ENCODE data around the gene PRLR. TPM values are rescaled to one million over a fixed set of nuclear protein-coding genes. Genes with fewer than 3 reads are reported as not detected.

Gene PRLR
- total RNA-seq, 3 donors from 2014 or later: 0.19 to 0.25 (median 0.24) TPM

DNA sequence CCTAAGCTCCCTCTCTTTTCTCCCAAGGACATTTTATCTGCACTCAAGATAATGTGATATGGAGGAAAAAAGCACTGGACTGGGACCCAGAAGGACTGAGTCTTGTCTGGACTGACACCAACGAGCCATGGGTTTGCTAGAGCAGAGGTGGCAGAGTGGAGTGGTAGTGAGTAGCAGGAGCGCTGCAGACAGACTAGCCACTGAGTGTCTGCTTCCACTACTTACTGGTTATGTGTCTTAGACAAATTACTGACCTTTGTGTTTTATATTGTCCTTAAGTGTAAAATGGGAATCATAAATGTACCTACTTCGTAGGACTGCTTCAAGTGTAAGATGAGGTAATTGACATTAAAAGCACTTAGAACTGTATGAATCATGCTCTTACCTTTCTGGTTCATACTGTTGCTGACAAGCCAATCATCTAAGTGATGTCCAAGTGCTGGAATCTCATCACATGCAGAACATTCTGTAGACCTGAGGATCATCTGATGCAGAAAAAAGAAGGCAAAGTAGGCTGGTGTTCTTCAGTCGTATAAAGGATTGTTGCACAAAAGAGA is 12.5 kb upstream of the PRLR start:
- no peaks in the 10 kb centered on the region for H3K4me1 Mint-ChIP-seq (ENCODE audit: low read depth)
- H3K4me3 Mint-ChIP-seq: no peak overlapping the region

DNA sequence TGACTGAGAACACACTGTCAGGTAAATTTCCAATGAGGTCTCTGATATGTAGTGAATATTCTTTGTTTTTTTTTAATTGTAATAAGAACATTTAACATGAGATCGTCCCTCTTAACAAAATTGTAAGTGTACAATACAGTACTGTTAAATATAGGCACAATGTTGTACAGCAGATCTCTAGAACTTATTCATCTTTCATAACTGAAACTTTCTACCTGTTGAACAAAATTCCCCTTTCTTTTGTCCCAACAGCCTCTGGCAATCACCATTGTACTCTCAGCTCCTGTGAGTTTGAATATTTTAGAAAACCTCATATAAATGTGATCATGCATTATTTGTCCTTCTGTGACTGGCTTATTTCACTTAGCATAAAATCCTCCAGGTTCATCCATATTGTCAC is 10.6 kb upstream of the PRLR start:
- no peak overlapping the region for H3K4me3 Mint-ChIP-seq
- H3K27me3 Mint-ChIP-seq (ENCODE audit: low read depth): no peaks in the 10 kb centered on the region
- no peak for ATAC-seq
- DNase-seq: no peak
- no peaks in the 10 kb centered on the region for H3K4me1 Mint-ChIP-seq (ENCODE audit: low read depth)
- H3K9me3 Mint-ChIP-seq: no peaks in the 10 kb centered on the region
- no peaks in the 10 kb centered on the region for H3K36me3 Mint-ChIP-seq (ENCODE audit: insufficient read depth)

More for the DNA sequence above, 12.5 kb upstream of the PRLR start:
- Mint-ChIP-seq H3K36me3 (ENCODE audit: insufficient read depth) (no peaks in the 10 kb centered on the region), H3K27me3 (ENCODE audit: low read depth) (no peaks in the 10 kb centered on the region), H3K9me3 (no peaks in the 10 kb centered on the region)
- ATAC-seq (no peak), DNase-seq (no peak)

DNA sequence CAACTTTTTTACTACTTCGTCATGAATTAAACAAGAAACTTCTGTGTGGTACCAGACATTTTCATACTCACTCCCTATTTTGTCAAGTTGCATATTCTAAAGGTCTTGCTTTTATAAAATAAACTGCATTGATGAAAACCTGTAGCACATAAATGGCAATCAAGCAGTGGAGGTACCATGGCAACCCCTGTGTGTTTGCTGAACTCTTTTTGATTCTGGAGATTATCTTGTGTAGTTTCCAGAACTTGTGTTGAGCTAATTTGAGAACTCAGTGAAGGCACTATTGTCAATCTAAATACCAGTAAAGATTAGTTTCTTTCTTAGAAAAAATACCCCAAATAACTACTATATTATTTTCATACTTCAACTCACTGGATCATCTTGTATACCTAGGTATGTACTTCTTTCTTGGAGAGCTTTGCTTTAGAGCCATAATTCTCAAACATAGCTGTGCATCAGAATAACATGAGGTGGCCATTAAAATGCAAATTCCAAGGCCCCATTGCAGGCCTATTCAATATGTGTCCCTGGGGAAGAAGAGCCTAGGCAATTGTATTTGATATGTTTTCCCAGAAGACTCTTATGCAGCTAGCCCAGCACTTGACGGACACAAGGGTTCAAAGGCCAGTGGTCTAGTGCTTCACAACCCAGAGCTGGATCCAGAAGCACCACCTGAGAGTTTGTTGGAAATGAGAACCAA is 9.8 kb upstream of the PRLR start:
- ATAC-seq (no peak), DNase-seq (no peak)
- Mint-ChIP-seq H3K9me3 (no peaks in the 10 kb centered on the region), H3K4me3 (no peak overlapping the region), H3K4me1 (ENCODE audit: low read depth) (no peaks in the 10 kb centered on the region), H3K36me3 (ENCODE audit: insufficient read depth) (no peaks in the 10 kb centered on the region), H3K27me3 (ENCODE audit: low read depth) (no peaks in the 10 kb centered on the region)

DNA sequence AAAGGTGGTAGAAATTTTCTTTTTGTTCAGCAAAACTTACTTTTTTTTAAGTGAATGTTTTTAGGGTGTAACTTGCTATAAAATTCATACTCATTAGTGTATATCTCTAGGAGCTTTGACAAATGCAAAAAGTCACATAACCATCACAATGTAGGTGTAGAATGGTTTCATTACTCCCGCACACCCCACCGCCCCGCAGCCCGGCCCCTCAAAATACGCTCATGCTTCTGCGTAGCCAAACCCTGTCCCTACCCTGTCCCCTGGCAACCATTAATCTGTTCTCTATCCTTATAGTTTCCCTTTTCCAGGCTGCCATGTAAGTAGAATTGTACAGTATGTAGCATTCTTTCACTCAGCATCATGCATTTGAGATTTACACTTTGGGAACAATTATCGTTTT is 9.2 kb upstream of the PRLR start:
- Mint-ChIP-seq H3K4me1 (ENCODE audit: low read depth) (no peaks in the 10 kb centered on the region), H3K36me3 (ENCODE audit: insufficient read depth) (no peaks in the 10 kb centered on the region), H3K27me3 (ENCODE audit: low read depth) (no peaks in the 10 kb centered on the region), H3K9me3 (no peaks in the 10 kb centered on the region), H3K4me3 (no peak overlapping the region)
- DNase-seq (no peak), ATAC-seq (no peak)

DNA sequence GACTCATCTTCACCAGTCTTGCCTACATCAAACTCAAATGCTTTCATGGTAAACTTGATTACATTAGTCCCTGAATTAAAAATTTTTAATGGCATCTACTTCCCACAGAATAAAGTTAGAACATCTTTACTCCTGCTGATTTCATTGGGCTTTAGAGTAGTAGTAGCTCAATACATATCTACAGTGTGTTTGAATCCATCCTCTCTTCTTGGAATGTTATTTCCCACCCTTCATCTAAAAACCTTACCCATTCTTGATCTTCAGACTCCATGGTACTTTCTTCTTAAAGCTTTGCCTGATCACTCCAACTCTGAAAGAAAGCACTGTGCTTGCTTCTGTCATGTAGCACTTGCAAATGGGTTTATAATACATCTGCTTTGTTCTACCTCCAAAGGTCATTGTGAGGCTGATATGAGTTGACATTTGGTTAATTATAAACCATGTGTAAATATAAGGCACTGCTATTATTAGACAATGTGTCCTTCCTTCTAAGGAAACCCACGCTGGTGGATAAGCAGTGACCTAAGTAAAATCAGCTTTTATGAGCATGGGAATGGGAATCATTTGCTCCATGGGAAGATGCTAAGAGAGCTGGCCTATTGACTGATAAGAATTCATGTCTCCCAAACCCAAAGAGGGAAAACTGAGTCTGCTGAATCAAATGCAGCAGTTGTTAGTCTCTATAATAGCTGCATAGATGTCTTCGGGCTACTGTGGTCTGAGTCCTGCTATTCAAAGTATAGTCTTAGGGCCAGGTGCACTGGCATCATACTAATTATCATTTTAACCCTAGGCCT is 7.5 kb upstream of the PRLR start:
- ATAC-seq (no peak), DNase-seq (no peak)
- H3K9me3 Mint-ChIP-seq: no peaks in the 10 kb centered on the region
- no peaks in the 10 kb centered on the region for H3K36me3 Mint-ChIP-seq (ENCODE audit: insufficient read depth)
- H3K4me1 Mint-ChIP-seq (ENCODE audit: low read depth): no peaks in the 10 kb centered on the region
- H3K4me3 Mint-ChIP-seq: no peak overlapping the region
- peaks cover 4% of the 10 kb centered on the region for H3K27me3 Mint-ChIP-seq (ENCODE audit: low read depth)

DNA sequence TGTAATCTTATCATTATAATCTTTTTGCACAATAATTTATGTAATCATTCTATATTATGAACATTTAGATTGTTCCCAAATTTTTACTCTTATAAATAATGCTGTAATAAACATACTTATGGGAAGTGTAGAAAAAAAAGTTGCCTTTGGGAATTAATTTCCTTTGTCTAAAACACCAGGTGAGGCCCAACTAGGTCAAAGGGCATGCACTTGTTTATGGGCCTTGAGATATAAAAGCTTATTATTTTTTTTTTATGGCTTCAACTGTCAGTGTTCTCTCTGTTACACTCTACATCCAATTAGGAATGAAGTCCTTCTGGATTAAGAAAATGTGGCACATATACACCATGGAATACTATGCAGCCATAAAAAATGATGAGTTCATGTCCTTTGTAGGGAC is 6.5 kb upstream of the PRLR start:
- ATAC-seq (no peak), DNase-seq (no peak)
- H3K36me3 Mint-ChIP-seq (ENCODE audit: insufficient read depth): no peaks in the 10 kb centered on the region
- peaks cover 14% of the 10 kb centered on the region for H3K27me3 Mint-ChIP-seq (ENCODE audit: low read depth)
- no peaks in the 10 kb centered on the region for H3K4me1 Mint-ChIP-seq (ENCODE audit: low read depth)
- H3K9me3 Mint-ChIP-seq: no peaks in the 10 kb centered on the region
- H3K4me3 Mint-ChIP-seq: no peak overlapping the region

DNA sequence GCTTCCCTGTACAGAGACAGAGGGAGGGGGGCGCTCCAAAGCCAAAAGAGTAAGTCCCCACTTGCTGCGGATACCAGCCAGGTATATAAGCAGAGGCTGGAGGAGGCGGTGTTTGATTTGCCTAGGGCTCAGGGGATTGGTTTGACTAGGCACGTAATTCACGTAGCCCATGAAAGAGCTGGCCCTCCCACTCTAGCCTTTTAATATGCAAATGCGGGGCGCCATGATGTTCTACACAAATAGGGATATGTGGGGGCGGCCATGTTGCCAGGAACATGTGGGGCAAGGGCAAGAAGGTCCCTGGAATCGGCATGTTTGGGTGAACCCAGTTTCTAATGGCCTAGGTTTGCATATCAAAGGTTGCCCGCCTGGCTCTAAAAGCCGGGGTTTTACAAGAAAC is 3.3 kb upstream of the PRLR start:
- Mint-ChIP-seq H3K36me3 (ENCODE audit: insufficient read depth) (no peaks in the 10 kb centered on the region), H3K4me1 (ENCODE audit: low read depth) (peaks cover 13% of the 10 kb centered on the region), H3K9me3 (no peaks in the 10 kb centered on the region), H3K4me3 (no peak overlapping the region), H3K27me3 (ENCODE audit: low read depth) (peaks cover 40% of the 10 kb centered on the region)
- DNase-seq (no peak), ATAC-seq (no peak)

DNA sequence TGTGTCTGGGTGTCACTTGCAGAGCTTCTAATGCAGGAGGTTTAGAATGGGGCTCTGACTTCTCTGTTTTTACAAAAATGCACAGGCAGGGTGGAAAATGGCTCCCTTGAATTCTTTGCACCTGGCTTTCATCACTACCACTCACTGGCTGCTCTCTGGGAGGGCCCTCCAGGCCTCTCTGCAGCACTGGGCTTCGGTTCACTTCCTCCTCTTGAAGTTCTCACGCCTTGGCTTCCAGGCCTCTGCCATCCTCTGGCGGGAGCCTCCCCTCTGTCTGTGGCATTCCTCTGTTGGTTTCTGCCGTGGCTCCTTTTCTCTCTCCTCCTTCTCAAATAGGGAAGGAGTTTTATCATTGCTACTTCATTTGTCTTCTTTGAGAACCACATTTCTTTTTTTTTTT is 2.8 kb upstream of the PRLR start:
- ATAC-seq (no peak), DNase-seq (no peak)
- Mint-ChIP-seq H3K9me3 (no peaks in the 10 kb centered on the region), H3K36me3 (ENCODE audit: insufficient read depth) (no peaks in the 10 kb centered on the region), H3K4me1 (ENCODE audit: low read depth) (peaks cover 13% of the 10 kb centered on the region), H3K27me3 (ENCODE audit: low read depth) (peaks cover 44% of the 10 kb centered on the region), H3K4me3 (no peak overlapping the region)

DNA sequence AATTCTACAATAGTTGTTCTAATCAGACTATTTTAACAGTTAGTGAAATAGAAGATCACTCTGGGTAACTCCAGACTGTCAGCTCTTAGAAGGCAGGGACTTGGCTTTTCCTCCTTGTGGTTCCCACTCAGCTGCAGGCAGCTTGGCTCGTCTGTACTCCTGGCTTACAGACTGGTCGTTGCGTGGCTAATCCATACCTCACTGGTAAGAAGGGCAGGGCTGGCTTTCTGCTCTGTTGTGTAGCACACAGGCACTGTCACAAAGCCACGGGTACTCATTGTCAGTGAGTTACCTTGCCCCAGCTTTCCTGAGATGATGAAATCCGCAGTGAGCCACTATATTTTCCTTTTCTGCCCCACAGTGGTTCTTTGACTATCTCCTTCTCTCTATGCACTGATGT is 1.8 kb upstream of the PRLR start:
- no peaks in the 10 kb centered on the region for H3K9me3 Mint-ChIP-seq
- H3K36me3 Mint-ChIP-seq (ENCODE audit: insufficient read depth): no peaks in the 10 kb centered on the region
- H3K27me3 Mint-ChIP-seq (ENCODE audit: low read depth): peaks cover 53% of the 10 kb centered on the region

DNA sequence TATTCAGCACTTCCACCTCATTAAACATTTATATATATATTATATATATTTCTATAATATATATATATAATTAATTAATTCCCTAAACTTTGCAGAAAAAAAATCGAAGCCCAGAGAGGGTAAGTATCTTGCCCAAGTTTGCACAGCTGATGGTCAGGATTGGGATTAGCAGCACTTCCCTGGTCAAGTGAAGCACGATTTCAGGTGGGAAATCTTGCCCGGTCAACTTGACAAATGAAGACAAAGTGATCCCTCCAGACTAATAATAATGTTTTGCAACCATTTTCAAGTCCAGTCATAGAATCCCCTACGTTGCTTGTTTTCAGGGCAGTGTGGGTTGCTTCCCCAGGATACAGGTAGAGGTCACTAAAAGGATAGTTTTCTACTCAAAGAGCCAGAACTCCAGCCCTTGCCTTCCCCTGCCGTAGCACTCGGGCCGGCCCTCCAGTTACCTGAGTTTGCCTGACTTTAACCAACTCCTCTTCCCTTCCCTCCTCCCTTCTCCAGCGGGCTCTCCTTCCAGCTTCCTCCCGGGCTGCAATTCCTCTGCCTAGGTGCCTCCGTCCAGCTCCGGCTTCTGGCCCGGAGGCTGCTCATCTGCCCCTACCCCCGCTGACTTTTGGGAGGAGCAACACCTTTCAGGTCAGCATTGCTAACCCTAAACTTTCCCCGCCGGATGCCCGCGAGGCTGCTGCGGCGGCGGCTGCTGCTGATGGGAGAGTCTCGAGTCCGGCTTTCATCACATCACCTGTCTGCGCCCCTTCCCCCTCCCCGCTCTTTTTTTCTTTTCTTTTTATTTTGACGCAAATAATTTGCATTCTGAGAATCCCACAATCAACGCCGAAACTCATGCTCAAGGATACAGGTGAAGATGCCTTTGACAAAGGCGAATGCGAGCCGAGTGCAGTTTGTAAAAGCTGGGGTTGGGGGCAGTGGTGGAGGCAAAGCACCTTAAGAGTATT is 930 bp downstream of the PRLR start:
- Mint-ChIP-seq H3K36me3 (ENCODE audit: insufficient read depth) (no peaks in the 10 kb centered on the region), H3K4me1 (ENCODE audit: low read depth) (peaks cover 13% of the 10 kb centered on the region), H3K9me3 (no peaks in the 10 kb centered on the region), H3K4me3 (peak overlapping the region; percentile 61), H3K27me3 (ENCODE audit: low read depth) (peaks cover 69% of the 10 kb centered on the region)
- no peak for DNase-seq
- peak in 1 of 2 donors; percentile 54 for ATAC-seq

More for the DNA sequence above, 1.8 kb upstream of the PRLR start:
- Mint-ChIP-seq H3K4me3 (no peak overlapping the region), H3K4me1 (ENCODE audit: low read depth) (peaks cover 13% of the 10 kb centered on the region)
- ATAC-seq: no peak
- DNase-seq: no peak

DNA sequence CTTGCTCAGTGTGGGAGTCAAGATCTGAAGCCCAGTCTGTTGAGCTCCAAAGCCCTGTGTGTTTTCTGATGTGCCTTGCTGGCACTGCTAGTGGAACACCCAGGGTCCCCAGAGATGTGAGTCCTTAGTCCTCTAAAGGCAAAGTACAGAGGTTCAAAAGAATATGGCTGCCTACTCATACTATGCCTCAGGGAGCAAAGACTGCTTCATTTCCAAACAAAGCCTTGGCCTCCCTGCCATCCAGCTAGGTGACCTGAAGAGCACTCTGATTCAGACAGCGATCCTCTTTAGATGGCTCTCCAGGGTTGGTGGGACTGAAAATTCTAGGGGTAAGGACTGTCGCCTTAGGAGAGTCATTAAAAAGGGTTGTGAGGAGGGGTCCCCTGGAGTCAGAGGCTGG is 2.0 kb downstream of the PRLR start:
- no peak for ATAC-seq
- no peak for DNase-seq
- Mint-ChIP-seq H3K36me3 (ENCODE audit: insufficient read depth) (no peaks in the 10 kb centered on the region), H3K4me1 (ENCODE audit: low read depth) (peaks cover 13% of the 10 kb centered on the region), H3K27me3 (ENCODE audit: low read depth) (peaks cover 71% of the 10 kb centered on the region), H3K4me3 (no peak overlapping the region), H3K9me3 (no peaks in the 10 kb centered on the region)

DNA sequence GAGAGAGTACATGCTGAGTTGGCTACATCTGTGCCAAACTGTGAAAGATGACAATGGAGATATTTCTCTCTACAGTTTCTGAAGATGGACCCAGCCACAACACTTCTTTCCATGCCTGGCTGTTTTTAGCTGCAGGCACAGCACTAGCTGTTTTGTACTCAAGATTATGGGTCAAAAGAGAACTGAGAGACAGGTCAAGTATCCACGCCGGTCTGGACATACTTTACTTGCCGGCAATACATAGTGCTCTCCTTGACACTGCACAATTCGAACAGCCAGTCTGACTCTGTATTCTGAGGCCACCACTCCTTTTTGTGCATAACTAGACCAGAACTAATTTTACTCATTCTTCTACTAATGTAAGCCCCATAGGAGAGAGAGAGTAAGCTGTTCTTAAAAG is 2.6 kb downstream of the PRLR start:
- Mint-ChIP-seq H3K4me3 (no peak overlapping the region), H3K4me1 (ENCODE audit: low read depth) (peaks cover 13% of the 10 kb centered on the region), H3K36me3 (ENCODE audit: insufficient read depth) (no peaks in the 10 kb centered on the region), H3K9me3 (no peaks in the 10 kb centered on the region), H3K27me3 (ENCODE audit: low read depth) (peaks cover 69% of the 10 kb centered on the region)
- ATAC-seq: no peak
- no peak for DNase-seq

DNA sequence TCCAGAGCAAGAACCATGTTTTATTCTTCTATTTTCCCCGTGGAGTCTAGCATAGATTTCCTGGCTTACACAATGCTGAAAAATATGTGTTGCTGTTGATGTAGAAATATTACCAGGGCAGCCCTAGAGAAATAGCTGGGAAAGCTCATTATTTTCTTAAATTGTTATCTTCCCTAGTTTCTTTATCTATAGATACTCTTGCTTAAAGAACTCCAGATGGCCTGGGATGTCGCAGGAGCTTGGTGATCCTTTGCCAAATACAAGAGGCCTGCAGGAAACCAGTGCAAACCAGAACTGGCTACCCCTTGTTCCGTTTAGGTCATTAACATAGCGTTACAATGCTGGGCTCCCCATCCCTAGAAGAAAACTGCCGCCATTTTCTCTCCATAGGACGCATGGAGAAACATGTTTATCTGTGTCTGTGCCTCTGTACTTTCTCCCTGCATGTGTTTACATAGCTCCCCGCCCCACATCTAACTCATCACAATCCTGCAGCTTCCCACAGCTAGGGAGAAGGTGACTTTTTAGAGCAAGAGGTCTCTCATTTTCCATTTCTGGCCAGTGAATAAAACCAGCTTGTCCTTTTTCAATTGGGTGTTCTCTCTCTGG is 6.4 kb downstream of the PRLR start:
- no peaks in the 10 kb centered on the region for H3K9me3 Mint-ChIP-seq
- H3K36me3 Mint-ChIP-seq (ENCODE audit: insufficient read depth): no peaks in the 10 kb centered on the region
- DNase-seq (no peak), ATAC-seq (no peak)
- no peak overlapping the region for H3K4me3 Mint-ChIP-seq
- H3K4me1 Mint-ChIP-seq (ENCODE audit: low read depth): no peaks in the 10 kb centered on the region
- H3K27me3 Mint-ChIP-seq (ENCODE audit: low read depth): peaks cover 43% of the 10 kb centered on the region

DNA sequence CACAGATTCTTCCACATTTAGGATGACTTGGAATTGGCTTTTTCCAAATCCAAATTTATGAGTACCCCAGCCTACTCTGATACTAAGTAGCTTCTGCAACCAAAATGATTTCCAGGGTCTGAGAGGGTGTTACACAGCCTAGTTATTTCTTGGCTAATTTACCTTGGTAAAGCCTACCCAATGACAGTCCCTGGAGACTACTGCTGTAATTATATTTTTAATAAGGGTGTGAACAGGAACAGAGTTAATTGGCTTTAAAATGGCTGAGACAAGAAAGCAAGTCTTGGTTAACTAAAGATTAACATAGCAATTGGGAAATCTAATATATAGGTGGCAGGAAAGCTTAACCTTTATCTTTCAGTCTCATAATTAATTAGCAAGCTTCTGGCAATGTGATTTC is 9.3 kb downstream of the PRLR start:
- DNase-seq (no peak), ATAC-seq (no peak)
- no peaks in the 10 kb centered on the region for H3K36me3 Mint-ChIP-seq (ENCODE audit: insufficient read depth)
- no peak overlapping the region for H3K4me3 Mint-ChIP-seq
- H3K9me3 Mint-ChIP-seq: no peaks in the 10 kb centered on the region
- H3K4me1 Mint-ChIP-seq (ENCODE audit: low read depth): no peaks in the 10 kb centered on the region
- peaks cover 17% of the 10 kb centered on the region for H3K27me3 Mint-ChIP-seq (ENCODE audit: low read depth)
